ENCODE results near the gene GRN.
"Not testable (repeated sequence)": the region's sequence is repeated elsewhere in the genome, so short reads cannot be mapped to it uniquely, and the experiment has no call there.

GRN gene

GRCh38 chr17:44385287-44386181, 40.4 kb downstream of the GRN start:
- DNase-seq, result peak; percentile 93

DNA sequence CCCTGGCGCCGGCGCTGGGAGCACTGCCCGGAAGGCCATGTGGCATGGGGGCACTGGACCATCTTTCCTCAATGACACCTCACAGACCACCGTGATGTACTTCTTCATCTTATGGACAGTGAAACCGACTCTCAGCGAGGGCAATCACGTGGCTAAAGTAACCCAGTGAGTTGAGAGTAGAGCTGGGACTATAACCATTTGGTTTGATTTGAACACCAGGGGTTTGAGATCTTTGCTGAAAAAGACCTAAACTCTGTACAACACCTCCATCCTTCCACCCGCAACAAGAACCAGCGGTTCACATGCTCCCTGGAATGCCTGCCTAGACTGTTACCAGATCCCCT, 41.1 kb downstream of the GRN start:
- DNase-seq, result peak; percentile 33

GRCh38 chr17:44387804-44388203, 42.7 kb downstream of the GRN start:
- DNase-seq, result no peak

DNA sequence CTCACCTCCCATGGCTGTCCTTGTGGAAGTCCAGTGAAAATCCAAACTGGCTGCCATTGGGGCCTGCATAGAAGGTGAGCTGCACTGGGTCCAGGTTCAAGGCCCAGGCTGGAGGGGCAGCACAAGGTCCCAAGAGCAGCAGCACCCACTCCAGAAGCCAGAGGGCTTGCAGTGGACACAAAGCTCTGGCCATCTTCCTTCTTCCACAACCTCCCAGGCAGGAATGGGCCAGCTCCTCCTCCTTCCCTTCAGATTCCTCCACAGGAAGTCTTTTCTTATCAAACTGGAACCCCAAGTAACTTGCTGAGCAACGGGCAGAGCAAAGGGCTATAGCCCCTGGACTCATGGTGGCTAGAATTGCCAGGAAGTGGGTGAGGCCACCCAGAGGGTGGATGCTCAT, 44.2 kb downstream of the GRN start, which contains the start of gene ITGA2B:
TSS of gene ITGA2B (minus strand) at position 369 of the 400 bp plus-strand sequence. CDS start at position 193, 176 bp downstream.
- no peak for DNase-seq

DNA sequence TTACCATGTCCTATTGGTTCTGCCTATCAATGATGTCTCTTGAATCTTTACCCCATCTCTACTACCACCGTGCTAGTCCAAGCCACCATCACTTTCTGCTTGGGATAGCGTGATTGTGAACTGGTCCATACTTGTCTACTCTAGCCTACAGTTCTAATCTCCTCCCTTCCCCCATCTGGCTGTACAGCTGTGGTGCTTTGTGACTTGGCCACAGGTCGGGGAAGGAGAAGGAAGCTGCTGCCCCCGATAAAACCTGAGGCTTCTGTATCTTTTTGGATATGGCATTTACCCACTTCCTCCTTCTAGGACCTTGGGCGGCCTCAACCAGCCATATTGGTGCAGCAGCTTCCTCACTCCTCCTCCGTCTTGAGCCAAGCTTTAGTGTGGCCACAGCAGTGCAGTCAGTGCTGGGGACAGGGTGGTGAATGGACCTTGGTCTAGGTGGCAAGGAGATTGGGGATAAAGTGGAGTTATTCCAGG, 44.7 kb downstream of the GRN start:
- no peak for DNase-seq

DNA sequence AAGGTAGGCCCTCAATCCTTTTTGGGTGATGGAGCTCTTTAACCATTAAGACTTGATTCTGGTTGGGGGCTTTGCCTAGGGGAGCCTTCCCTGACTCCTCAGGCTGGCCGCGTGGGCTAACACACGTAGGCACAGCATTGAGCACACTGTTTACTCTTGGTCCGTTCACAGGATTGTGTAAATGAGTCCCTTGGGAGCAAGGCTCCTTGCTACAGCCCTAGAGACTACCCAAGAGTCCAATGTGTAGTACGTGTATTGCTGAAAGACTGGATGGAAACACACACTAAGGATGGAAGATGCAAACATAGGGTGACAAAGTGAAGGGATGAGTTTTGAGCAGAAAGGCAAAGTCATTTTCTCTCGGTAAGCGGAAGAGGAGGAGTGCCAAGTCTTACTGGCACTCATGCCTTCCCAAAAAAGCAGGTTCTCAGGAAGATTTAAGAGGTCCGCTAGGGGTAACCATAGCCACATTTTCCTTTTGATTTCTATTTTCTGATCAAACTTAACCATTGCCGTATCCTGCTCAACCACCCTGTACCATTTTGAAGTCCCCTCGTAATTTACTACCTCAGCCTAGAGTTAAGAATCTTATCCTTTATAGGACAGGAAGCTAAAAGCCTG, 45.3 kb downstream of the GRN start:
- DNase-seq, result peak; percentile 25

- DNase-seq, result not testable (repeated sequence)
These were observed 49.0 kb downstream of the GRN start for GRCh38 chr17:44394112-44394511.

DNA sequence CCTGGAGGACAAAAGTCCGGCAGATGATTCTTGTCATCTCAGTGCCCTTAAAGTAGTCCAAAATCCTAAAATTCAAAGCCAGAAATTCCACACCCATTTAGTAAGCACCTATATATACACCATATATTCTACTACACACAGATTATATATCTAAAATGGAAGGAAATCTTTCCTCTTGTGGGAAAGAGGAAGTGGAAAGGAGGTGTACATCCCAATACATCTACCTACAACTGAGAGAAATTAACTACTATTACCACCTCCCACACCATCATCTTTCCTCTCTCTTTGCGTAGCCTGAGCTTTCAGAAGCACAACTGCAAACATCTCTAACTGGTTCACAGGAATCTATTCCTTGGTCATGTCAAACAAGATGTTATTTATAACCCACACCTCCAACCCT, 49.7 kb downstream of the GRN start:
- DNase-seq, result no peak

DNA sequence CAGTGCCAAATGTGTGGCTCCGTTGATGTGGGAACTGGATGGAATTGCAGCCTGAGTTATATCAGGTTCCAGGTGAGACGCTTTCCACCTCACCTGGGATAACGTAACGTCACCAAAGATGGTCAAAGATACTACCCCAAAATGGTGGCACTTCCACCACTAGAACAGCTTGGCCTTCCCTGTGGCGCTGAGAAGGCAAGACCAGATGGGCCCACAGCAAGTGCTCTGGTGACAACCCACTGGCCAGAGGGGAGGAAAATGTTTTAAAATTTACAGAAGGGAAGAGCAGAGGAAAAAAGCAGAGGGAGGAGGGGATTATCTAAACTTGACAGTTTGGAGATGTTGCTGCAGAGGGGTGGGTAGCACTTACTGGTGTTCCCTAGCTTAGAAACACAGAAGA, 51.8 kb downstream of the GRN start:
- DNase-seq, result no peak

DNA sequence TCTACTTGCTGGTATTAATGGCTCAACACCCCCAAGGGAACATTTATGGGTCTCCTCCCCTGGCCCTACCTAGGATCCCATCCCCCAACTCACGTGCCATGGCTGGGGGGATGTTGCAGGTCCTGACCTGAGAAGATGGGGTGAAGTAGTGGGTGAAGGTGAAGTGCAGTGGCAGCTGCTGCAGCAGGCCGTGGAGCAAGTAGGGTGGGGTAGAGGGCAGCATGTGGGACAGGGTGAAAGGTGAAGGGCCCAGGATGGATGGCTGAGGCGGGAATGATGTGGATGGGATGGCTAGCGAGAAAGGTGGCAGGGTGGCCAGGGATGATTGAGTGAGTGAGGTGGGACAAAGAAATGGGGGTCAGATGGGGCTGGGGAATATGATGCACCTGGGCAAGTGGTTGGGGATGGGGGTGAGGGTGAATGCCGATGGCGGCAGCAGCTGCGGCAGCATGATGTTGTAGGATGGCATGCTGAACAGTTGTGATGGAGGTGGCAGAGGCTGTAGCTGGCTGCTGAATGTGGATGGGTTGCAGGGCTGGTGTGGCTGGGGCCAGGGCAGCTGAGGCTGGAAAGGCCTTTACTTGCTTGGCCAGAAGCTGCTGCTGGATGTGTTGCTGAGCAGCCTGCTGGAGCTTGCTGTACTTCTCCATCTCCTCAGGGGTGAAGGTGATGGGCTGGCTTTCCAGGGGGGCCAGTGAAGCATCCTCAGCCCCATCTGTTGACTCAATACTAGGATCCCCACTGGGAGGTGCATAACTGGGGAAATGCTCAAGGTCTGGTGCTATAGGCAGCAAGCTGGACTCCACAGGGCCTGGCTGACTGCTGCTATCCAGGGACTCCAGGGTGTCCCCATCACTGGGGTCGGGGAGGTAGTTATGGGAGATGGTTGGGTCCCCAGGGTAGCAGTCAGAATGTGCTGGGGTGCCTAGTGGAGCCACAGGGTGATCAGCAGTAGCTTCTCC, 52.7 kb downstream of the GRN start:
- no peak for DNase-seq

DNA sequence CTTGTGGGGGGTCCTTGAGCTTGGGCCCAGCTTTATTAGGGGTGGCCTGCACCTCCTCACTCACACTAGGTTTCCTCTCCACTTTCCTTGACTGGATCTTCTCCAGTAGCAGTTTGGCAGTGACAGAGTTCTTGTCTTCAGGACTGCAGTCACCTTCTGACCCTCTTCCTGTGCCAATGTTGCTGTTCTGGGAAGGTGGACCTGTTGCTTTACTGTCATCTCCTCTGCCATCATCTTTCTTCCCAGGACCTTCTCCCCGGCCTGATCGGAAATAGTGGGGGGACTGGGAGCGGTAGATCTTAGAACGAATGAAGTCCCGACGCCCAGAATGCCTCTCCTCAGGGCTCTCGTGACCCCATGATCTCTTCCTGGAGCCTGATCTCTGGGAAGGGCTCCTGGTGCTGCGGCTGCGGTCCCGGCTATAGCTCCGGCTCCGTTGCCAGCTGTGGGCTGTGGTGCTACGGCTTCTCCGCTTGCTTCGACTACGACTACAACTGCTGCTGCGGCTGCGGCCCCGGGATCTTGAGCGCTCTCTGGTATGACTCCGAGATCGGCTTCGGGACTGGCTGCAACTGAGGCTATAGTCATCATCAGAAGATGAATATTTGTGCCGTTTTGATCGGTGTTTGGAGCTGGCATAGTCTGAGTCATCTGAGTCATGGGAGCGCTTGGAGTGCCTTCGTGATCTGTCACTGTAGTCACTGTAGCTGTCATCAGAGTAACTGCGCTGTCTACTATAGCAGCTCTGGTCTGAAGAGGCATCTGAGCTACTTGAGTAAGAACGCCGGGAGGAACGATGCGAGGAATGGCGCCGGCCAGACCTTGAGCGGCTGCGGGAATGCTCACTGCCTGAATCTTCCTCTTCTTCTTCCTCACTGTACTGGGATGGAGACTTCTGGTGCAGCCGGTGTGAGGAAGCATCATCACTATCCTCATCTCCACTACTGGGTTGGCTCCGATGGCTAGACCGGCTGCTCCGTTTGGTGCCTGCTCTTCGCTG, 53.9 kb downstream of the GRN start:
- no peak for DNase-seq

- no peak for DNase-seq
These were observed 55.2 kb downstream of the GRN start for GRCh38 chr17:44400226-44400847.
